Lower lobe of right lung (tissue), 2 donors: ENCODE data around the gene CGNL1. TPM values are rescaled to one million over a fixed set of nuclear protein-coding genes. Genes with fewer than 3 reads are reported as not detected.

Experiments used
- ATAC-seq, 2 donors: fragments of 200-7000 bp; cut with Tn5 transposase; one replicate each; pipeline ENCODE4 v1.9.1; 2020 to 2022; ENCODE audit warnings: mild to moderate bottlenecking in 2 of 2, moderate library complexity in 2 of 2
- DNase-seq: peaks from one replicate; pipeline ENCODE4 v3.0.0-alpha.2; 2020
- H3K27ac ChIP-seq: fragments of 200-600 bp; one replicate; pipeline ENCODE4 v1.8.0; 2022
- H3K27me3 ChIP-seq: fragments of 200-600 bp; one replicate; pipeline ENCODE4 v1.8.0; 2022; ENCODE audit warnings: low read depth
- H3K36me3 ChIP-seq: fragments of 200-600 bp; one replicate; pipeline ENCODE4 v1.8.0; 2022; ENCODE audit warnings: mild to moderate bottlenecking
- H3K4me1 ChIP-seq: fragments of 200-600 bp; one replicate; pipeline ENCODE4 v1.8.0; 2022
- H3K4me3 ChIP-seq: fragments of 200-600 bp; one replicate; pipeline ENCODE4 v1.8.0; 2022; ENCODE audit warnings: mild to moderate bottlenecking
- H3K9me3 ChIP-seq: fragments of 200-600 bp; one replicate; pipeline ENCODE4 v1.8.0; 2022
- CTCF ChIP-seq: fragments of 200-600 bp; IDR thresholded peaks from one replicate; pipeline ENCODE4 v1.8.0; 2022; ENCODE audit warnings: antibody characterized with exemption, mild to moderate bottlenecking
- intact Hi-C: fragments of 100-400 bp; cut with DNase I; formaldehyde crosslinking; loops from one replicate; pipeline ENCODE4 v1.11.0; 2022
- total RNA-seq: library from RNA; stranded (reverse); fragmentation: NEBNext Ultra II Directional; extraction: Animal tissue kit (Norgen Biotek cat#: 25700); gene quantifications from one replicate; pipeline ENCODE4 v1.2.1, GENCODE V29; 2021
- donor health status: DM: no; HTN: yes; CAD: no; lungs with severe emphysema.

Gene CGNL1
- total RNA-seq, 1 donor from 2014 or later, result 46.0 TPM

DNA sequence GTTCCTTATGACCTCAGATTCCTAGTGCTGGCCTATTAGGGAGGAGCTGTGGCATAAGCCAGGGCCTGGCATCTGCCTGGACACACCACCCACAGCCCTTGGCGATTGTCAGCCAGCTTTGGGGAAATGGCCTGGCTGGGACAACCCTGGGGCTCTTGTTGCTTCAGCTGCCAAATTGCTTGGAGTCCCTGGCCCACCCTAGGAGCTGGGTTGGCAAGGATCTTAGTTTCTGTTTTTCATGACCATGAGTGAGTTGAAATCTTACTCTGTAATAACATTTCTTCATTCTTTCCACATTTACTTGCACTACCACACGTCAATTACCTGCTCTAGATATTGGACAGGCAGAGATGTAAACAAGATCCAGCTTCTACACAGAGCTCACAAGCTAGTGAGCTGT lies 213.4 kb downstream of the CGNL1 start:
- Histone ChIP-seq H3K27me3 (no peaks in the 10 kb centered on the region), H3K9me3 (no peaks in the 10 kb centered on the region), H3K4me3 (no peak overlapping the region), H3K27ac (peak overlapping the region; percentile 40), H3K4me1 (peaks cover 42% of the 10 kb centered on the region), H3K36me3 (no peaks in the 10 kb centered on the region)
- intact Hi-C loops, result no loop called here
- ATAC-seq (no peak), DNase-seq (no peak)
- TF ChIP-seq CTCF, result no peak

DNA sequence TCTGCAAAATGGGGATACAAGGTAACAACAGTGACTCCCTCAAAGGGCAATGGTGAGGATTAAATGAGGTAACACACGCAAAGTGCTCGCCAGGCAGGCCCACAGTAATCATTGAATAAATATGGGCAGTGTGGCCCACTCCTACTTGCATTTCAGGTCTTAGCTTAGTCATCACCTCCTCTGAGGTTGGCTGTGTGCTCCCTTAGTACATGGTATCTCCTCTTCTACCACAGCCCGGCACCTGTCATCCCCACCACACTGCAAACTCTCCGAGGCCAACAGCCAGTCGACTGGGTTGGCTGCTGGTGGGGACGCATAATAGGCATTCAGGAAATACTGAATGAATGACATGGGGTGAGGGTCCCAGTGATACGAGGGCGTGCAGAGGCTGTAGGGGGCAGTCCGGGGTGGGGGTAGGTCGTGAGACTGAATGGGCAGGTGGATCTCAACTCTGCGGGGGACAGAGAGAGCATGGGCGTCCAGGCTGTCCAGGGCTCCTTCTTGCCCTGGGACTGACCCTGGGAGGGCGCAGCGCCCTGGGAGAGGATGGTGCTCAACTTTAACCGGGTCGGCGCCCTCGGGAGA lies 215.0 kb downstream of the CGNL1 start:
- Histone ChIP-seq H3K4me3 (peak overlapping the region; percentile 68), H3K27ac (peak overlapping the region; percentile 77), H3K4me1 (peaks cover 45% of the 10 kb centered on the region), H3K27me3 (no peaks in the 10 kb centered on the region), H3K36me3 (no peaks in the 10 kb centered on the region), H3K9me3 (no peaks in the 10 kb centered on the region)
- no peak for TF ChIP-seq CTCF
- intact Hi-C loops, result no loop called here
- peak; percentile 6 to 9 for ATAC-seq
- DNase-seq, result no peak

- no peak for TF ChIP-seq CTCF
- H3K27ac ChIP-seq, result peak within 1 kb of the TSS; percentile 77
- no peaks in the 10 kb centered on the region for H3K9me3 ChIP-seq
- intact Hi-C loops, result no loop called here
- DNase-seq (peak; percentile 75), ATAC-seq (peak; percentile 92 to 95)
- H3K4me1 ChIP-seq, result peaks cover 49% of the 10 kb centered on the region
- no peaks in the 10 kb centered on the region for H3K27me3 ChIP-seq
- no peaks in the 10 kb centered on the region for H3K36me3 ChIP-seq
- H3K4me3 ChIP-seq, result peak within 1 kb of the TSS; percentile 68
Observed at GRCh38 chr15:57591822-57592367, 215.6 kb downstream of the CGNL1 start, which contains the start of gene MYZAP. Gene MYZAP (plus strand): TSS chr15:57591904. CDS start chr15:57592035, 131 bp downstream.

- Histone ChIP-seq H3K27me3 (no peaks in the 10 kb centered on the region), H3K36me3 (no peaks in the 10 kb centered on the region), H3K4me3 (peak overlapping the region; percentile 68), H3K27ac (peak overlapping the region; percentile 77), H3K9me3 (no peaks in the 10 kb centered on the region), H3K4me1 (peaks cover 51% of the 10 kb centered on the region)
- DNase-seq, result no peak
- ATAC-seq, result no peak
- intact Hi-C loops, result no loop called here
- no peak for TF ChIP-seq CTCF
Observed at GRCh38 chr15:57592426-57592825, 216.1 kb downstream of the CGNL1 start.

GRCh38 chr15:57592836-57593420 lies 216.6 kb downstream of the CGNL1 start:
- Histone ChIP-seq H3K9me3 (no peaks in the 10 kb centered on the region), H3K36me3 (no peaks in the 10 kb centered on the region), H3K4me1 (peaks cover 51% of the 10 kb centered on the region), H3K27me3 (no peaks in the 10 kb centered on the region), H3K27ac (peak overlapping the region; percentile 77), H3K4me3 (peak overlapping the region; percentile 68)
- DNase-seq (no peak), ATAC-seq (no peak)
- intact Hi-C loops, result no loop called here
- TF ChIP-seq CTCF, result no peak
